HUDEP-2 (cell line): Measurements from ENCODE around the gene GSTA4.
A peak's percentile ranks its signal among the peaks of the same experiment; 100 is the strongest.

Experiments
- DNase-seq, 76 experiments: peaks; one replicate each; lab custom pipeline; 2025; ENCODE audit not compliant: unreplicated experiment in 76 of 76; lab: John Stamatoyannopoulos, UW

Gene GSTA4

GRCh38 chr6:52995089-52995912 lies at the start of gene GSTA4:
TSS of gene GSTA4 (minus strand) at chr6:52995284. CDS start at chr6:52994243, 1,041 bp downstream.
- peak; percentile 44 to 99 (median 97) for DNase-seq

GRCh38 chr6:53044572-53044971 lies 49.5 kb upstream of the GSTA4 start:
- no peak for DNase-seq

DNA sequence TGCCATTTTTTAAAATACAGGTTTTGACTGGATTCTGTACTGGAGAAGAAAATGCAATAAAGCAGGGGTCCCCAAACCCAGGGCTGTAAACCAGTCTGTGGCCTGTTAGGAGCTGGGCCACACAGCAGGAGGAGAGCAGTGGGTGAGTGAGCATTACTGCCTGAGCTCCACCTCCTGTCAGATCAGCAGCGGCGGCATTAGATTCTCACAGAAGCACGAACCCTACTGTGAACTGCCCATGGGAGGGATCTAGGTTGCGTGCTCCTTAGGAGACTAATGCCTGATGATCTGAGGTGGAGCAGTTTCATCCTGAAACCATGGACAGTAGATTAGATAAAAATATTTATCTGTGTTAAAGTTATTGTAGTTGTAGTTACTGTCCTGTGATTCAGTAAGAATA lies 49.0 kb upstream of the GSTA4 start:
- DNase-seq = no peak

GRCh38 chr6:53043581-53043980 lies 48.5 kb upstream of the GSTA4 start:
- no peak for DNase-seq

GRCh38 chr6:53042112-53042511 lies 47.0 kb upstream of the GSTA4 start:
- peak in 3 of 76 experiments; percentile 14 to 21 (median 19) for DNase-seq

DNA sequence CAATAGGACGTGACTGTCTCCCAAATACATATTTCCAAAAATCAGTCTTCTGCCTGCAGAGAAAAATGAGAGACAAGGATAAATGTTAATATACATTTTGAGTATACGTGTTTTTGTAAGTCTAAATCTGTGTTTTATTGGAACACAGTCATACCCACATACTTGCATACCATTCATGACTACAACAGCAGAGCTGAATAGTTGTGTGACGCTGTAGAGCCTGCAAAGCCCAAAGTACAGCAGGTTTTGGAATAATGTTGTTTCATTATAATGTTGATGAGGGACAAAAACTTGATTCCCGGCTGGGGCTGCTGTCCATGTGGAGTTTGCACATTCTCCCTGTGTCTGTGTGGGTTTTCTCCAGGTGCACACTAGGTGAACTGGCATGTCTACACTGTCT lies 46.3 kb upstream of the GSTA4 start:
- DNase-seq = no peak

DNA sequence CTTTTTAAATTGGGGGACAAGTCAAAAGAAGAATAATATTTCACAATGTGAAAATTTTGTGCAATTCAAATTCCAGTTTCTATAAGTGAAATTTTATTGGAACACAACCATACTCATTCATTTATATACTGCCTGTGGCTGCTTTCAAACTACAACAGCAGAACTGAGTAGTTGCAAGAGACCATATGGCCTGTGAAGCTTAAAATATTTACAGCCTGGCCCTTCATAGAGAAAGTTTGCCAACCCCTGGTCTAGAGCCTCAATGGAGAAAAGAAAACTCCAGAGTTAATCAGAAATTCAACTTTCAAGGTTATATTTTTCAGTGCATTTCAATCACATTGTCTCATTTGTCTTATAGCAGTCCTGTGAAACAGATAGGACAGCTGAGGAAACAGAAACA lies 43.5 kb upstream of the GSTA4 start:
- DNase-seq = no peak

GRCh38 chr6:53038141-53038540 lies 43.1 kb upstream of the GSTA4 start:
- no peak for DNase-seq

GRCh38 chr6:53035549-53036213 lies 40.6 kb upstream of the GSTA4 start:
- peak in 27 of 76 experiments; percentile 6 to 75 (median 43) for DNase-seq

GRCh38 chr6:53033764-53034163 lies 38.7 kb upstream of the GSTA4 start:
- DNase-seq = no peak

DNA sequence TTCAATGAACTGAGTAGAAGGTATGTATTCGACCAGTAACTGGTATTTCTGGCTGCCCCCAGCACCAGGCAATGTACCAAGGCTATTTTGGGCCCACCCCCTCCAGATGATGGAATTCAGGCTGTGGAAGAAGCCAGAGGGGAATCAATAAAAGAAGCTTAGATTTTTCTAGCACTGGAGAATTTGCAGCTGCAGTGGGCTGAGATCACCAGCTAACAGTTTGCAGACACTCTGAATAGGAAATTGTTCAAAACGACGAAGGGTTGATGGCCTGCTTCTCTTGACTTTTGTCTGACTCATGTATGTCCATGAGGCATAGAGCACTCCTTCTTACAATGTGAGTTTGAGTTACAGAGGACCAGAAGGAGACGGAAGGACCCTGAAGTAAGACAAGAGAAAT lies 37.8 kb upstream of the GSTA4 start:
- DNase-seq = no peak

DNA sequence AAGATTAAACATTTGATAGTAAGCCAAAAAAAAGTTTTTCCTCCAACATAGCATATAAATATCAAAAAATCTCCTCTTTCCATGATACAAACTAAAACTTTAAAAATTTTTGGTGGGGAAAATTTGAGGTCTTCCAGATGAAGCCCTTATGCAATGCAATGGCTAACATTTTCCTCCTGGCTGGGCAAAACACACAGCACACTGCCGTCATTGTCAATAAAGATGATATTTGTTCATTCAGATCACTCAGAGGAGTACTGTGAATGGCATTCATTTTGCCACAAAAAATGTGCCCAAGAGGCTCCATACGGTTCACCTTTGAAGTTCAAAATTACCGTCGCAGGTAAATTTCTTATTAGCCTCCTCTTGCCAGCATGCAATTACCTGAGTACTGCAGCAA lies 36.2 kb upstream of the GSTA4 start:
- no peak for DNase-seq

DNA sequence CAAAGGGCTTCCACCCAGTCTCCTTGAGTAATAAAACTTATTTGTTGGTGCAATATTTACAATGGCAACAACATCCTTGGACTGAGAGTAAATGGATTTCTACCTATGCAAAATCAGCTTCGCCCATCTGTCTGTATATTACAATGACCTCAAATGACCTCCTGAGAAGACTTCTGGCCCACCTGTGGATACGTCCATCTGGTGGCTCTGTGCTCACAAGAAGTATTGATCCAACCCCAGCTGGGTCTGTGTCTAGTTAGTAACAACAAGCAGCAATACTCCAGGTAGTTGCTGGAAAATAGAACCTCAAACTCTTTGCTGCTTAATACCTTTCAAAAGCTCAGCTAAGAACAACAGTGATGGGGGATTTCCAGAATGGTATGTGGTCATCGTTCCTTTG lies 34.7 kb upstream of the GSTA4 start:
- no peak for DNase-seq

- no peak for DNase-seq
Observed at GRCh38 chr6:53029257-53029656, 34.2 kb upstream of the GSTA4 start.

DNA sequence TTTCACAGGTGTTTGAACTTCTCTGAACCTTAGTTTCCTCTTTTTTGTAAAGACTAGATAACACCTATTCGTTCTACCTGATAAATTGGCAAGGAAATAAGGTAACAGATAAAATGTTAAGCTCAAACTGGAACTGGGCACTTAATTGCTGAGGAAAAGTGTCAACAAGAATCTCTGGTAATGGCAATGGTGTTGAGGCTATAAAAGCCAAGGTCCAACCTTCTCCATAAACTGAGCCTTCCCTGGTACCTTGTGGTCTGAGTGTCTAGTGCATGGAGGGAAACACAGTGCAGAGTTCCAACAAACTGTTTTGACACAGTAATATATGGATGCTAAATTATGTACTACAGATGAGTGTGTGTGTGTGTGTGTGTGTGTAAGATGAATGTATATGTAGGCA lies 33.4 kb upstream of the GSTA4 start:
- DNase-seq = no peak

DNA sequence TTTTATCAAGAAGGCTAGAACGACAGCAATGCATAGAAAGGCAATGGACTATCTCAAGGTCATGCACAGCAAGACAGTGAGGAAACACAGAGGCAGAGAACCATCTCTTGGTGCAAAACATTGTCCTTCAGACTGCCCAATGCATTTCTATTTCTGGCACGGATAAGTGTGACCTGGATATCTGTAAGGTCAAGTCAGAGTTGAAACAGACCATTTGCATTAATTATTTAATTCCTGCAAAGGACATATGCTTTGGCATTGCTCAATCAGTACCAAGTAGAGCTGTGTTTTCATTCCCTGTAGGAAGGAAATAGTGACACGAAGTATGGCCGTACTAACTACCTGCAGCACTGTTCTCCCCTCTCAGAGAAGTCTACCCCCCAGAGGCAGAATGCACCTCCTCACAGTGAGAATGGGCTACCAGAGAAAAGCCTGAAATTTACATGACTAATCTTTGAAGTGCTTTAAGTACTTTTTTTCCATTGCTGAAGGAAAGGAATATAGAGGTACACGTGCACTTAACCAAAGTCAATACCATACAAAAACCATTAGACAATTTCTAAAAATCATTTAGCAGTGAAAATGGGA lies 32.1 kb upstream of the GSTA4 start:
- no peak for DNase-seq

DNA sequence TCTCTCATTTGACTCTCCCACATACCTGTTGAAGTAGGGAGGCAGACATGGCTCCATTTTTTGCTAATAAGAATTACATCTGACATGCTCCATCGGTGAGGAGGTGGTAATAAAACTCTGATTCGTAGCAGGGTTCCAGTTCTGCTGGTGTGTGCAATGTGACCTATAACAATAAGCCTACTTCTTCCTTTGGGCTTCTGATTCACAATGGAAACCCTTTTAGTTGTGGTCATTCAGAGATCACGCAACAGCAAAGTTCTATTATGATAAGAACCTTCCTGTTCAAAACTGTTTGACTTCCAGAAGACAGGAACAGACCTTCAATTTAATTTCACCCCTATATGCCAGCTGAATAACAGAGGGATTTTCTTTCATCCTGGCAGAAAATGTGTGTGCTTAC lies 31.4 kb upstream of the GSTA4 start:
- DNase-seq = no peak

- DNase-seq = no peak
Observed at GRCh38 chr6:53023323-53023722, 28.2 kb upstream of the GSTA4 start.

- DNase-seq = peak in 72 of 76 experiments; percentile 6 to 92 (median 67)
Observed at GRCh38 chr6:53020005-53020744, 25.1 kb upstream of the GSTA4 start.

DNA sequence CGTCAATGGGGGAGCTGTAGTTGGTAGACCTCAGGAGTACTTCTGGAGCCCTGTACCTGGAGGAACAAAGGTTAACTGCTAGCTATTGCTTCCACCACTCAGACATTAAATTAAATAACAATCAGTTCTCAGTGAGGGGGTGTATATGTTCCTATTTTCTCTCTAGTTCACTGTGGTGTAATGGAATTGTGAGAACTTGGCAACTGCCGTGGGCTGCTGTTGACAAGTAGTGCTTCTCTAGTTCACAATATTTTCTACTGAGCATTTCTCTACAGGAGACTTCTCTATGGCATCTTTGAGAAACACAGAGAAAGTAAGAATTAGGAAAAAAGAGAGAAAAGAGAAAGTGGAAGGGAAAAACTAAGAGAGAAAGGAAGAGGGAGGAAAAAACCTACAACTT lies 23.4 kb upstream of the GSTA4 start:
- no peak for DNase-seq

GRCh38 chr6:53015486-53015885 lies 20.4 kb upstream of the GSTA4 start:
- no peak for DNase-seq
